Activated CD8-positive, alpha-beta memory T cell treated with anti-CD3 and anti-CD28 coated beads, Interleukin-2, amount 50 U/mL, for 24 hours (primary cell): ENCODE data around the gene ZNF277.
"Not testable (repeated sequence)": the region's sequence is repeated elsewhere in the genome, so short reads cannot be mapped to it uniquely, and the experiment has no call there.

Experiments used
- DNase-seq: peaks from one replicate; pipeline ENCODE4 v3.0.0-alpha.2; 2020; ENCODE audit errors: extremely low read depth

Gene ZNF277

GRCh38 chr7:112292162-112292561, 85.7 kb downstream of the ZNF277 start:
- DNase-seq: no peak

- DNase-seq: no peak
Observed at GRCh38 chr7:112293416-112293815, 86.9 kb downstream of the ZNF277 start.

GRCh38 chr7:112296432-112296831, 89.9 kb downstream of the ZNF277 start:
- DNase-seq: no peak

GRCh38 chr7:112297681-112298080, 91.2 kb downstream of the ZNF277 start:
- no peak for DNase-seq

- no peak for DNase-seq
Observed at GRCh38 chr7:112298543-112299100, 92.1 kb downstream of the ZNF277 start.

GRCh38 chr7:112300072-112300471, 93.6 kb downstream of the ZNF277 start:
- no peak for DNase-seq

DNA sequence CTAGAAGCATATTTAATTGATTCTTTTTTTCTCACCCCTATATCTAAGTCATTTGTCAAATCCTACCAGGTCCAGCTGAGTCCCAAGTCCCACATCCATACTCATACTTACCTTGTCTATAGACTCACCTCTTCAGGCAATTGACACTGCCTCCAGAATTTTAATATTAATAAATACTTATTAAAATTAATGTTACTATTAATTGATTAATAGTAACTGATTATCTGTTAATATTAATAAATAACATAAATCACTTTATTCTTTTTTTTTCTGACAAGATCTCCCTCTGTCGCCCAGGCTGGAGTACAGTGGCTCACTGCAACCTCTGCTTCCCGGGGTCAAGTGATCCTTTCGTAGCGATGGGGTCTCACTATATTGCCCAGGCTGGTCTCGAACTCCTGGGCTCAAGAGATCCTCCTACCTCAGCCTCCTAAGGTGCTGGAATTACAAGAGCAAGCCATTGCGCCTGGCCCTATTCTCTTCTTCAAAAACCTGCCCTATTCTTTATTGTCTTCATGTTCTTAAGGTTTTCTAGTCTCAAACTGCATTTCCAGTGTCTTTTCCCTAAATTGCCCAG, 94.4 kb downstream of the ZNF277 start:
- no peak for DNase-seq

- no peak for DNase-seq
Observed at GRCh38 chr7:112302566-112302965, 96.1 kb downstream of the ZNF277 start.

GRCh38 chr7:112306903-112307302, 100.4 kb downstream of the ZNF277 start:
- no peak for DNase-seq

DNA sequence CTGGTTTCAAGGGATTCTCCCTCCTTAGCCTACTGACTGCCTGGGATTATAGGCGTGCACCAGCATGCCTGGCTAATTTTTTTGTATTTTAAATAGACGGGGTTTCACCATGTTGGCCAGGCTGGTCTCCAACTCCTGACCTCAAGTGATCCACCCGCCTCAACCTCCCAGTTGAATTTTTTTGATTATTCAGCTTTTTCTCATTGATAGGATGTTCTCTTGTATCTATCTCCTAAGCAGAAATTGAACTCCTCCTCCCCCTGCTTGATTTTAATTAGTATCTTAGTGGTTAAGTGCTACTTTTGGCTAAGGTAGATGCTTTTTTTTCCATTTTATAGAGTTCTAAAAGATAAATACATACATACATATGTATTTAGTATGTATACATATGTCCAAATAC, 101.0 kb downstream of the ZNF277 start:
- no peak for DNase-seq

DNA sequence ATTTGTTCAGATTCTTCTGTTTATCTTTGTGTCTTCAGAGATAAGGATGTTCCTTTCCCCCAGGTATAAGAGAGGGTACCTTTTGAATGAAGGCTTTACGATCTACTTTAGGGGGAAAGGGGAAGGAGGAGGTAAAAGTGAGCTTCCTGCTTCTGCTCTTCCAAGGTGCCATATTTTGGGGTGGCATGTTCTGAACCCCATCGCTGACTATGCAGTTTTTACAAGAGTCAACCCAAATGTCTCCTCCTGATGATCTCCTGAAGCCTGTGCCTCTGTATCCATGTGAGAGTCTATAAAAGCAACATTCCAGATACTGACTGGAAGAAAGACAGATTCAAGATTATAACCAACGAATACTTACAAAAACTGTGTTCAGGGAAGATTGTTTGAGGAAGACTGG, 102.5 kb downstream of the ZNF277 start:
- DNase-seq: no peak

DNA sequence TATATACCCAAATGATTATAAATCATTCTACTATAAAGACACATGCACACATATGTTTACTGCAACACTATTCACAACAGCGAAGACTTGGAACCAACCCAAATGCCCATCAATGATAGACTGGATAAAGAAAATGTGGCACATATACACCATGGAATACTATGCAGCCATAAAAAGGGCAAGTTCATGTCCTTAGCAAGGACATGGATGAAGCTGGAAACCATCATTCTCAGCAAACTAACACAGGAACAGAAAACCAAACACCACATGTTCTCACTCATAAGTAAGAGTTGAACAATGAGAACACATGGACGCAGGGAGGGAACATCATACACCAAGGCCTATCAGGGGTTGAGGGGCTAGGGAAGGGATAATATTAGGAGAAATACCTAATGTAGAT, 110.3 kb downstream of the ZNF277 start:
- DNase-seq: not testable (repeated sequence)

- DNase-seq: no peak
Observed at GRCh38 chr7:112322070-112322469, 115.6 kb downstream of the ZNF277 start.

- DNase-seq: no peak
Observed at GRCh38 chr7:112327566-112327965, 121.1 kb downstream of the ZNF277 start.

DNA sequence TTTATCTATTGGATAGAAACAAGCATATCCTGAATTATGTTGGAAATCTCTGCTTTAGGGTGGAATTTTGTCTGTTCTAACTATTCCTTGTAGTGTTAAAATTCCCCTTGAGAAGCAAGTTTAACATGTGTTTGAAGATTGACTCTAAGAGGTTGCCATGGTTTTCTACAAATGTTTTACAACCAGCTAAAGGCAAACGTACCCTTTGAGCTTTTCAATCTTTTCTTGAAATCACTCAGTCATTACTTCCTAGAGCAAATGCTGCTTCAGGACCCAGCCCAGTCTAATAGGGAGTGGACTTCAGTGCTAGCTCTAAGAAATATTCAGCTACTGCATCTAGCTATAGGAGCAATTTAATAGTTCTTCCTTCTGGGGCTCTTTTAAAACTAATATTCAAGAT, 125.0 kb downstream of the ZNF277 start:
- DNase-seq: no peak

DNA sequence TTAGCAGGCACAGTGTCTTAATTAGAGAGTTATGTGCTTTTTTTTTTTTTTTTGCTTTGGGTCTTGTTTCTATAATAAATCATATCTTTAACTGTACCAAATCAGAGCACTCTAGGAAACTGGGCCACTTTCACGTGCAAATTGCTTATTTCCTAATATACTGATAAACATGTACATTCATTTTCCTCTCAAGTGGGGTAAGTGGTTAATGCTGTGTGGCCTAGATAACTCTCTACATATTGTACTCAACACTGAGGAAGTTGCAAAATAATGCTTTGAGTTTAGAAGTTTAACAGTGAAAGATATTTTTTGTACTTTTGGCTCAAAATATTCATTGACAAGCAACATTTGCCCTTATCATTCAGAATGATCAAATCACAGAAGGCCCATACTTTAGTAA, 127.9 kb downstream of the ZNF277 start:
- DNase-seq: no peak

DNA sequence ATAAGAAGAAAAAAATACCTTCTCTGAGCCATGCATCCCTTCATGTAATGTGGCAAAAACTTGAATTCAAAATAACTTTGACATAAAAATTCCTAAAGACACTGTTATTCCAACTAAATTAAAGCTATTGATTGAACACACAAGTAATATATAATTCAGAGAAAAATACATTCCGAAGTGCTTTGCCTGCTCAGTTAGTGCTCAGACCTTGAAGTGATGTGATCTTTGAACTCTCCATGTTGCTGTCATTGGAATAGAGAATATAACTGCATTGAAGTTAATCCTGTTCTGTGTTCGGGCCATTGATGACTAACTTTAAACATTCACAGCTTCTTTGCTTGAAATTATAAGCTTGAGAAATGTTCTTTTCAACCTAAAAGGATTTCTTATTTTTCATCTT, 129.8 kb downstream of the ZNF277 start:
- DNase-seq: no peak

DNA sequence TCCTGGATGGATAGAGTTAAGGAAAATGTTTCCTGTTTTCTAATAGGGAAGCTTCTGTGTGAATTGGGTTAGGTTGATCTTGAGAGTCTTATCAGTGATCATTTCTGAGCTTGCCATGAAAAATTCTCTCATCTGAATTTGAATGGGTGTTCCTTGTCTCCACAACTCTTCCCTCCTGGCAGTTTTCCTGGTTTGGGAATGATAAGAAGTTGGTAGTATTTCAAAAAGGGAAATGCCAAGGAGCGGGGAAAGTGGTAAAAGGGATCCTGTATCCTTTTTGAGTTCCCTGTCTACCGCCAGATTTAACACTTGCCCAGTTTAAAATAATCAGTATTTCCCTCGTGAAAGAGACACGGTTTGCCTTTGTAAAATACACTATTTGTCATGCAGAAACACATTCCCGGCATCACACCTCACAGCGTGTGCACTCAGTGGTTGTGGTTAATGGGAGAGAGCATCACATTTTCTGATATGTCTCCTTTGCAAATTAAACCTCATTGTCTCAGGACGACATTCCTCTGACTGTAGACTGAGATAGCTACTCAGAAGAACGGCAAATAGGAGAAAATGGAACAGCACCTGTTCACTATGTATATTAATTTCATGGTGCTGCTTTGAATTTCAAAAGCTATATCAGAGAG, 130.6 kb downstream of the ZNF277 start:
- DNase-seq: no peak

- no peak for DNase-seq
Observed at GRCh38 chr7:112337892-112338291, 131.4 kb downstream of the ZNF277 start.

- DNase-seq: no peak
Observed at GRCh38 chr7:112338786-112339185, 132.3 kb downstream of the ZNF277 start.

GRCh38 chr7:112341464-112341863, 135.0 kb downstream of the ZNF277 start:
- no peak for DNase-seq

DNA sequence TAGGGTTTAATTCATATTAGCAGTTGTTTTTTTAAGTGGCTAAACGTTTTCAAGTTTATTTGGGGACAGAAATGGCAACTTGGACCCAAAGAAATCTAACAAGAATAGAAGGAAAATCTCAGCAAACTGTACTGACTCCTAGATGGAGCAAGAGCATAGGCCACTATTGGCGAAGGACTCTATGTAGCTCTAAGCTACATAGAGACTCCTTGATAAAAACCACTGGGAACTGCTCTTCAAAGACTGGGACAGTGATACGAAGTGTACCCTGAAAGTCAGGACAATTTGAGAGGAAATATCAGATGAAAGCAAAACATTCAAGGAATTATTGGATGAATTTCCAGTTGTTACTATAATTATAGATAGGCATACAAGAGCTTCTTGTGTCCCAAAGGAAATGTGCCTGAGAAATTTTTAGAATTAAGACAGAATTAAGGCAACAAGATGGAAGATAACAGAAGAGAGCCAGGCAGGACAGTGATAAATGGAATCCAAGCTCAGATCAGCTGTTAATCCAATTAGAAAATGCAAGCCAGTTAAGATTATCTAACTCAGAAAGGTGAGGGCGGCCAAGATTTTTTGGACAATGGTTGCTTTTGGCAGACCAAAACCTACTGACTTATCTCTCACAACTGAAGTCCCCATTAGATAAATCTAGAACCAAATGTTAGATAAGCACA, 140.0 kb downstream of the ZNF277 start:
- no peak for DNase-seq

DNA sequence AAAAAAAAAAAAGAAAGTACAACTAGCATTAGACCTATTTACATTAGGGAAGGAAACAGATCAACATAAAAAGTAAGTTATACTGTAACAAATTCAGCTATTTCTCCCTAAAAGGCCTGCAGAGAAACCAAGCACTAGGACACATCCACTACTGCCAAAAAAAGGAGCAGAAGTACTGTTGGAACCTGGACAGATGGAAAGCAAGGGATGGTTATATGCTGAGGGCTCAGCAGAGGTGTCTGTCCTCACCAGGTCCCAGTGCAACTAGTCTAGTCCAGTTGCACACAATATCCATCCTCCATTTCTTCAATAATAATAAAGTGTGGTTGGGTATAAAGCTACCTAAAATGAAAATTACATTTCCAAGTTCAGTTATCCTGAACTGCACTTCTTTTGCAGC, 140.6 kb downstream of the ZNF277 start:
- no peak for DNase-seq
